Lower leg skin (tissue), 4 donors: Measurements from ENCODE around the gene ZNF18. TPM values are rescaled to one million over a fixed set of nuclear protein-coding genes. Genes with fewer than 3 reads are reported as not detected.
A peak's percentile ranks its signal among the peaks of the same experiment; 100 is the strongest.
"Not testable (repeated sequence)": the region's sequence is repeated elsewhere in the genome, so short reads cannot be mapped to it uniquely, and the experiment has no call there.

Experiments used
- DNase-seq, 2 donors: peaks; one replicate each; pipeline ENCODE4 v3.0.0-alpha.2; 2019; ENCODE audit warnings: low spot score in 2 of 2
- H3K4me3 ChIP-seq: fragments of 200-600 bp; sonication (generic); 2 replicates; pipeline ENCODE4 v1.5.1; 2017; ENCODE audit warnings: mild to moderate bottlenecking, low read depth; ENCODE audit not compliant: poor library complexity, severe bottlenecking
- CTCF ChIP-seq, 3 donors: fragments of 450-650 bp; IDR thresholded peaks; one replicate each; pipeline ENCODE4 v1.5.1; 2016; ENCODE audit warnings: antibody characterized with exemption in 3 of 3, mild to moderate bottlenecking in 3 of 3, moderate library complexity in 2 of 3
- POLR2A ChIP-seq, 2 donors: fragments of 450-650 bp; IDR thresholded peaks; one replicate each; pipeline ENCODE4 v1.6.1; 2016 to 2017; ENCODE audit warnings: antibody characterized with exemption in 2 of 2, mild to moderate bottlenecking in 1 of 2, moderate library complexity in 1 of 2
- WGBS, 2 donors: methylation state at CpG; one replicate each; pipeline ENCODE4 v1.1.5; 2018; 5-methylcytosine and 5-hydroxymethylcytosine counted together
- intact Hi-C: fragments of 100-400 bp; cut with DNase I; formaldehyde crosslinking; loops from one replicate; pipeline ENCODE4 v1.15.0; 2023; ENCODE audit warnings: low total_unique reads
- total RNA-seq, 4 donors: library from RNA; depleted of rRNA; stranded (reverse); fragments of >200 nt; gene quantifications; one replicate each; pipeline ENCODE4 v1.1.0, GENCODE V29; 2016

Gene ZNF18
- total RNA-seq, 4 donors from 2014 or later = 13.0 to 21.7 (median 15.3) TPM

- no peak overlapping the region for H3K4me3 ChIP-seq
- TF ChIP-seq POLR2A (IDR thresholded peaks at IDR 0.05) (no peak), CTCF (IDR thresholded peaks at IDR 0.05) (no peak)
- peak in 1 of 2 donors; percentile 17 for DNase-seq
- intact Hi-C loops = no loop called here
These were observed 42.3 kb downstream of the ZNF18 start for GRCh38 chr17:11954936-11955335.

- DNase-seq = no peak
- no peak for TF ChIP-seq POLR2A (IDR thresholded peaks at IDR 0.05)
- TF ChIP-seq CTCF (IDR thresholded peaks at IDR 0.05) = no peak
- no peak overlapping the region for H3K4me3 ChIP-seq
- intact Hi-C loops = no loop called here
- 90 to 98% methylated on average over 1 of the region's 1 CpG for WGBS, 2 donors
These were observed 43.4 kb downstream of the ZNF18 start for GRCh38 chr17:11953924-11954323.

- no peak for TF ChIP-seq POLR2A (IDR thresholded peaks at IDR 0.05)
- TF ChIP-seq CTCF (IDR thresholded peaks at IDR 0.05) = no peak
- intact Hi-C loops = no loop called here
- DNase-seq = no peak
- 94 to 100% methylated on average over 3 of the region's 3 CpGs for WGBS, 2 donors
- no peak overlapping the region for H3K4me3 ChIP-seq
These were observed 44.7 kb downstream of the ZNF18 start for GRCh38 chr17:11952610-11953009.

- TF ChIP-seq POLR2A (IDR thresholded peaks at IDR 0.05) (no peak), CTCF (IDR thresholded peaks at IDR 0.05) (no peak)
- intact Hi-C loops = no loop called here
- H3K4me3 ChIP-seq = no peak overlapping the region
- WGBS, 2 donors = 63 to 70% methylated on average over 7 of the region's 7 CpGs
- DNase-seq = no peak
These were observed 46.3 kb downstream of the ZNF18 start for GRCh38 chr17:11950771-11951519.

GRCh38 chr17:11949571-11949970 lies 47.7 kb downstream of the ZNF18 start:
- DNase-seq, H3K4me3 ChIP-seq, intact Hi-C loops: not testable (repeated sequence)
- WGBS, 2 donors = 68 to 74% methylated on average over 1 of the region's 1 CpG

- TF ChIP-seq POLR2A (IDR thresholded peaks at IDR 0.05) (no peak), CTCF (IDR thresholded peaks at IDR 0.05) (no peak)
- no peak overlapping the region for H3K4me3 ChIP-seq
- intact Hi-C loops = no loop called here
- no peak for DNase-seq
- 30 to 36% methylated on average over 6 of the region's 6 CpGs for WGBS, 2 donors
These were observed 48.5 kb downstream of the ZNF18 start for GRCh38 chr17:11948789-11949188.
